PFSK-1 (cell line): Measurements from ENCODE around the gene CDA.

Source experiments
- POLR2AphosphoS5 ChIP-seq: IDR thresholded peaks from 2 replicates; pipeline ENCODE4 v1.6.1; 2012; ENCODE audit warnings: low read depth, mild to moderate bottlenecking, control low read depth, low read length, moderate library complexity
- TAF1 ChIP-seq: IDR thresholded peaks from 2 replicates; pipeline ENCODE4 v1.6.1; 2012; ENCODE audit warnings: low read length, control low read depth, borderline replicate concordance; ENCODE audit not compliant: insufficient read depth

- no peak for TF ChIP-seq POLR2AphosphoS5
- TF ChIP-seq TAF1, result no peak
Observed at GRCh38 chr1:20597650-20598049, 8.8 kb downstream of the CDA start.
